Hepatocyte (in vitro differentiated cells): Measurements from ENCODE around the gene SGTB. TPM values are rescaled to one million over a fixed set of nuclear protein-coding genes. Genes with fewer than 3 reads are reported as not detected.

Source experiments
- DNase-seq: peaks from one replicate; pipeline ENCODE4 v3.0.0-alpha.2; 2016; ENCODE audit warnings: low spot score
- H2AFZ ChIP-seq: fragments of 200-600 bp; sonication (generic); 2 replicates; pipeline ENCODE4 v1.6.0; 2016; ENCODE audit warnings: antibody characterized with exemption, mild to moderate bottlenecking
- H3K27ac ChIP-seq: fragments of 200-600 bp; sonication (generic); 2 replicates; pipeline ENCODE4 v1.5.1; 2016; ENCODE audit warnings: mild to moderate bottlenecking
- H3K27me3 ChIP-seq: fragments of 200-600 bp; sonication (generic); 2 replicates; pipeline ENCODE4 v1.6.1; 2016
- H3K36me3 ChIP-seq: fragments of 200-600 bp; sonication (generic); replicated peaks from 2 replicates; pipeline ENCODE4 v1.5.1; 2016; ENCODE audit warnings: low read depth; ENCODE audit not compliant: insufficient read depth
- H3K4me1 ChIP-seq: fragments of 200-600 bp; sonication (generic); 2 replicates; pipeline ENCODE4 v1.5.1; 2016; ENCODE audit warnings: mild to moderate bottlenecking, moderate library complexity; ENCODE audit not compliant: insufficient read depth
- H3K4me2 ChIP-seq: fragments of 200-600 bp; sonication (generic); 2 replicates; pipeline ENCODE4 v1.6.0; 2016
- H3K4me3 ChIP-seq: fragments of 200-600 bp; sonication (generic); 2 replicates; pipeline ENCODE4 v1.5.1; 2016; ENCODE audit warnings: mild to moderate bottlenecking
- H3K79me2 ChIP-seq: fragments of 200-600 bp; sonication (generic); 2 replicates; pipeline ENCODE4 v1.6.0; 2017; ENCODE audit warnings: mild to moderate bottlenecking
- H3K9me2 ChIP-seq: fragments of 200-600 bp; sonication (generic); replicated peaks from 2 replicates; pipeline ENCODE4 v1.6.0; 2017; ENCODE audit warnings: mild to moderate bottlenecking; ENCODE audit not compliant: insufficient read depth
- H3K9me3 ChIP-seq: fragments of 200-600 bp; sonication (generic); 2 replicates; pipeline ENCODE4 v1.5.1; 2016; ENCODE audit warnings: low read depth, mild to moderate bottlenecking
- H4K20me1 ChIP-seq: fragments of 200-600 bp; sonication (generic); 2 replicates; pipeline ENCODE4 v1.6.0; 2016; ENCODE audit warnings: mild to moderate bottlenecking; ENCODE audit not compliant: insufficient read depth, poor library complexity, severe bottlenecking
- CTCF ChIP-seq: fragments of 200-600 bp; sonication (generic); IDR thresholded peaks from 2 replicates; pipeline ENCODE4 v1.5.1; 2016; ENCODE audit warnings: antibody characterized with exemption, mild to moderate bottlenecking; ENCODE audit not compliant: poor library complexity
- EZH2 ChIP-seq: fragments of 200-600 bp; sonication (generic); IDR thresholded peaks from 2 replicates; pipeline ENCODE4 v1.6.1; 2016; ENCODE audit warnings: antibody characterized with exemption, mild to moderate bottlenecking, borderline replicate concordance
- EZH2phosphoT487 ChIP-seq: fragments of 200-600 bp; sonication (generic); IDR thresholded peaks from one replicate; pipeline ENCODE4 v1.6.1; 2018; ENCODE audit warnings: antibody characterized with exemption, mild to moderate bottlenecking, low read depth, moderate library complexity; ENCODE audit not compliant: unreplicated experiment, severe bottlenecking
- WGBS: methylation state at CpG from one replicate; pipeline ENCODE4 v1.1.6; 2016; ENCODE audit warnings: low lambda C conversion rate; ENCODE audit errors: missing lambda C conversion rate; 5-methylcytosine and 5-hydroxymethylcytosine counted together
- polyA plus RNA-seq: library from polyadenylated mRNA; unstranded; fragments of >200 nt; fragmentation: Nextera tagmentation; extraction: Ambion mirVana; gene quantifications from 2 replicates; pipeline ENCODE4 v1.2.1, GENCODE V29; 2016
- total RNA-seq: library from RNA; depleted of rRNA; stranded (reverse); fragments of >200 nt; gene quantifications from 2 replicates; pipeline ENCODE4 v1.2.3, GENCODE V29; 2014

Gene SGTB
- total and polyA plus RNA-seq, 2 experiments from 2014 or later, result 3.6 to 9.0 TPM

GRCh38 chr5:65654713-65655112, 67.2 kb downstream of the SGTB start:
- Histone ChIP-seq H3K79me2 (no peaks in the 10 kb centered on the region), H3K27me3 (no peaks in the 10 kb centered on the region), H3K9me2 (no peaks in the 10 kb centered on the region), H3K36me3 (no peaks in the 10 kb centered on the region), H3K27ac (no peak overlapping the region), H2AFZ (no peak overlapping the region), H3K4me3 (no peak overlapping the region), H3K4me1 (no peaks in the 10 kb centered on the region), H3K4me2 (no peak overlapping the region), H3K9me3 (no peaks in the 10 kb centered on the region), H4K20me1 (no peaks in the 10 kb centered on the region)
- TF ChIP-seq EZH2phosphoT487, result no peak
- TF ChIP-seq CTCF, result no peak
- TF ChIP-seq EZH2, result no peak
- DNase-seq, result no peak
- 90% methylated on average over 2 of the region's 2 CpGs for WGBS

- Histone ChIP-seq H4K20me1 (no peaks in the 10 kb centered on the region), H3K79me2 (no peaks in the 10 kb centered on the region), H3K9me3 (no peaks in the 10 kb centered on the region), H3K4me2 (no peak overlapping the region), H3K4me1 (no peaks in the 10 kb centered on the region), H3K4me3 (no peak overlapping the region), H3K27ac (peak overlapping the region; percentile 75), H3K36me3 (no peaks in the 10 kb centered on the region), H3K9me2 (no peaks in the 10 kb centered on the region), H2AFZ (no peak overlapping the region), H3K27me3 (no peaks in the 10 kb centered on the region)
- 58% methylated on average over 5 of the region's 5 CpGs for WGBS
- no peak for TF ChIP-seq EZH2phosphoT487
- no peak for TF ChIP-seq EZH2
- no peak for TF ChIP-seq CTCF
- DNase-seq, result peak; percentile 47
Observed at GRCh38 chr5:65651144-65651543, 70.8 kb downstream of the SGTB start.

GRCh38 chr5:65647941-65648340, 74.0 kb downstream of the SGTB start:
- no peak overlapping the region for H3K4me3 ChIP-seq
- no peak overlapping the region for H3K27ac ChIP-seq
- H3K4me2 ChIP-seq, result no peak overlapping the region
- no peak for DNase-seq
- H3K9me2 ChIP-seq, result no peaks in the 10 kb centered on the region
- H3K36me3 ChIP-seq, result no peaks in the 10 kb centered on the region
- H2AFZ ChIP-seq, result no peak overlapping the region
- no peak for TF ChIP-seq EZH2
- TF ChIP-seq CTCF, result no peak
- no peak for TF ChIP-seq EZH2phosphoT487
- no peaks in the 10 kb centered on the region for H3K27me3 ChIP-seq
- no peaks in the 10 kb centered on the region for H3K79me2 ChIP-seq
- no peaks in the 10 kb centered on the region for H4K20me1 ChIP-seq
- H3K9me3 ChIP-seq, result no peaks in the 10 kb centered on the region
- H3K4me1 ChIP-seq, result no peaks in the 10 kb centered on the region

GRCh38 chr5:65646938-65647337, 75.0 kb downstream of the SGTB start:
- Histone ChIP-seq H3K27me3 (no peaks in the 10 kb centered on the region), H3K36me3 (no peaks in the 10 kb centered on the region), H3K9me3 (no peaks in the 10 kb centered on the region), H3K9me2 (no peaks in the 10 kb centered on the region), H3K4me2 (no peak overlapping the region), H3K79me2 (peaks cover 2% of the 10 kb centered on the region), H2AFZ (no peak overlapping the region), H3K4me3 (no peak overlapping the region), H3K4me1 (no peaks in the 10 kb centered on the region), H4K20me1 (no peaks in the 10 kb centered on the region), H3K27ac (no peak overlapping the region)
- WGBS, result 81% methylated on average over 2 of the region's 2 CpGs
- TF ChIP-seq EZH2phosphoT487, result no peak
- no peak for TF ChIP-seq EZH2
- TF ChIP-seq CTCF, result no peak
- DNase-seq, result no peak
